ENCODE data around the gene TBC1D24. TPM values are rescaled to one million over a fixed set of nuclear protein-coding genes. Genes with fewer than 3 reads are reported as not detected.
A peak's percentile ranks its signal among the peaks of the same experiment; 100 is the strongest.

TBC1D24 gene
- total RNA-seq, 1 donor from 2014 or later = 43.7 TPM

GRCh38 chr16:2527071-2527783 lies 52.3 kb downstream of the TBC1D24 start:
- H3K27ac ChIP-seq = no peak overlapping the region
- ATAC-seq = no peak

GRCh38 chr16:2527784-2528100 lies 52.8 kb downstream of the TBC1D24 start:
- intact Hi-C loops (cut with DNase I) = no loop called here
- Histone ChIP-seq H3K4me3 (no peak overlapping the region), H3K4me1 (peaks cover 4% of the 10 kb centered on the region), H3K27ac (no peak overlapping the region), H3K27me3 (no peaks in the 10 kb centered on the region), H3K9me3 (no peaks in the 10 kb centered on the region), H3K36me3 (peaks cover 67% of the 10 kb centered on the region)
- TF ChIP-seq CTCF (IDR thresholded peaks at IDR 0.05) = no peak
- DNase-seq (peak; percentile 65), ATAC-seq (no peak)

More at GRCh38 chr16:2527071-2527783, 52.3 kb downstream of the TBC1D24 start:
- DNase-seq = no peak
- no peaks in the 10 kb centered on the region for H3K27me3 ChIP-seq
- H3K9me3 ChIP-seq = no peaks in the 10 kb centered on the region
- TF ChIP-seq CTCF (IDR thresholded peaks at IDR 0.05) = no peak
- peaks cover 72% of the 10 kb centered on the region for H3K36me3 ChIP-seq
- H3K4me3 ChIP-seq = no peak overlapping the region
- intact Hi-C loops (cut with DNase I) = no loop called here
- peaks cover 4% of the 10 kb centered on the region for H3K4me1 ChIP-seq

- Histone ChIP-seq H3K9me3 (no peaks in the 10 kb centered on the region), H3K4me3 (no peak overlapping the region), H3K4me1 (peaks cover 4% of the 10 kb centered on the region), H3K36me3 (peaks cover 60% of the 10 kb centered on the region), H3K27me3 (no peaks in the 10 kb centered on the region), H3K27ac (no peak overlapping the region)
- peak; percentile 63 for DNase-seq
- ATAC-seq = no peak
- intact Hi-C loops (cut with DNase I) = no loop called here
- no peak for TF ChIP-seq CTCF (IDR thresholded peaks at IDR 0.05)
These were observed 53.5 kb downstream of the TBC1D24 start for GRCh38 chr16:2528161-2529060.

- DNase-seq = peak; percentile 65
These were observed 54.4 kb downstream of the TBC1D24 start for GRCh38 chr16:2529061-2529931.

More at GRCh38 chr16:2529061-2529931, 54.4 kb downstream of the TBC1D24 start:
- TF ChIP-seq CTCF (IDR thresholded peaks at IDR 0.05) = no peak
- Histone ChIP-seq H3K9me3 (no peaks in the 10 kb centered on the region), H3K4me1 (peaks cover 4% of the 10 kb centered on the region), H3K27me3 (no peaks in the 10 kb centered on the region), H3K36me3 (peaks cover 51% of the 10 kb centered on the region), H3K4me3 (no peak overlapping the region), H3K27ac (no peak overlapping the region)
- intact Hi-C loops (cut with DNase I) = no loop called here
- no peak for ATAC-seq

Data from upper lobe of right lung (tissue), 1 donor.